ENCODE results near the gene KCNMB3.
"Not testable (repeated sequence)": the region's sequence is repeated elsewhere in the genome, so short reads cannot be mapped to it uniquely, and the experiment has no call there.

The KCNMB3 gene

GRCh38 chr3:179250803-179251476 is at the start of gene KCNMB3:
Gene KCNMB3 (minus strand): TSS chr3:179251114. CDS start chr3:179250990, 124 bp downstream.
- no peak for DNase-seq
- in situ Hi-C loops (cut with MboI; ENCODE audit: low pct_unique_long_range_greater_than_20kb, low sequenced_read_pairs), result no loop called here

- in situ Hi-C loops (cut with MboI; ENCODE audit: low pct_unique_long_range_greater_than_20kb, low sequenced_read_pairs), result loop anchor here (25.0 kb wide), 3 partner anchors 163 to 863 kb away; partner anchors contain the start of gene PIK3CA
These were observed 49.2 kb upstream of the KCNMB3 start for GRCh38 chr3:179299999-179300613.

GRCh38 chr3:179299316-179299715 is 48.4 kb upstream of the KCNMB3 start:
- in situ Hi-C loops (cut with MboI; ENCODE audit: low pct_unique_long_range_greater_than_20kb, low sequenced_read_pairs), result no loop called here
- no peak for DNase-seq

More at GRCh38 chr3:179299999-179300613, 49.2 kb upstream of the KCNMB3 start:
- DNase-seq, result no peak

- in situ Hi-C loops (cut with MboI; ENCODE audit: low pct_unique_long_range_greater_than_20kb, low sequenced_read_pairs), result no loop called here
These were observed 47.2 kb upstream of the KCNMB3 start for GRCh38 chr3:179297971-179298725.

GRCh38 chr3:179292450-179292849 is 41.5 kb upstream of the KCNMB3 start:
- no peak for DNase-seq
- in situ Hi-C loops (cut with MboI; ENCODE audit: low pct_unique_long_range_greater_than_20kb, low sequenced_read_pairs), result no loop called here

More at GRCh38 chr3:179297971-179298725, 47.2 kb upstream of the KCNMB3 start:
- DNase-seq, result no peak

GRCh38 chr3:179289295-179289694 is 38.4 kb upstream of the KCNMB3 start:
- DNase-seq, result no peak
- in situ Hi-C loops (cut with MboI; ENCODE audit: low pct_unique_long_range_greater_than_20kb, low sequenced_read_pairs), result no loop called here

GRCh38 chr3:179288845-179289244 is 37.9 kb upstream of the KCNMB3 start:
- in situ Hi-C loops (cut with MboI; ENCODE audit: low pct_unique_long_range_greater_than_20kb, low sequenced_read_pairs), result no loop called here
- no peak for DNase-seq

- in situ Hi-C loops (cut with MboI; ENCODE audit: low pct_unique_long_range_greater_than_20kb, low sequenced_read_pairs), result no loop called here
- no peak for DNase-seq
These were observed 35.4 kb upstream of the KCNMB3 start for GRCh38 chr3:179286331-179286730.

- in situ Hi-C loops (cut with MboI; ENCODE audit: low pct_unique_long_range_greater_than_20kb, low sequenced_read_pairs), result no loop called here
- DNase-seq, result no peak
These were observed 30.9 kb upstream of the KCNMB3 start for GRCh38 chr3:179281825-179282224.

GRCh38 chr3:179279837-179280236 is 28.9 kb upstream of the KCNMB3 start:
- in situ Hi-C loops (cut with MboI; ENCODE audit: low pct_unique_long_range_greater_than_20kb, low sequenced_read_pairs), result no loop called here
- no peak for DNase-seq

GRCh38 chr3:179278932-179279693 is 28.2 kb upstream of the KCNMB3 start:
- in situ Hi-C loops (cut with MboI; ENCODE audit: low pct_unique_long_range_greater_than_20kb, low sequenced_read_pairs), result no loop called here
- DNase-seq, result no peak

GRCh38 chr3:179278151-179278550 is 27.2 kb upstream of the KCNMB3 start:
- in situ Hi-C loops (cut with MboI; ENCODE audit: low pct_unique_long_range_greater_than_20kb, low sequenced_read_pairs), result no loop called here
- DNase-seq, result no peak

- in situ Hi-C loops (cut with MboI; ENCODE audit: low pct_unique_long_range_greater_than_20kb, low sequenced_read_pairs), result no loop called here
- DNase-seq, result no peak
These were observed 25.8 kb upstream of the KCNMB3 start for GRCh38 chr3:179276743-179277142.

- DNase-seq, result no peak
- in situ Hi-C loops (cut with MboI; ENCODE audit: low pct_unique_long_range_greater_than_20kb, low sequenced_read_pairs), result no loop called here
These were observed 25.1 kb upstream of the KCNMB3 start for GRCh38 chr3:179276001-179276400.

- DNase-seq; in situ Hi-C loops (cut with MboI; ENCODE audit: low pct_unique_long_range_greater_than_20kb, low sequenced_read_pairs): not testable (repeated sequence)
These were observed 23.5 kb upstream of the KCNMB3 start for GRCh38 chr3:179274434-179274833.

GRCh38 chr3:179272385-179272784 is 21.5 kb upstream of the KCNMB3 start:
- in situ Hi-C loops (cut with MboI; ENCODE audit: low pct_unique_long_range_greater_than_20kb, low sequenced_read_pairs), result no loop called here

GRCh38 chr3:179269152-179269707 is 18.3 kb upstream of the KCNMB3 start:
- in situ Hi-C loops (cut with MboI; ENCODE audit: low pct_unique_long_range_greater_than_20kb, low sequenced_read_pairs), result no loop called here

More at GRCh38 chr3:179272385-179272784, 21.5 kb upstream of the KCNMB3 start:
- DNase-seq, result peak; percentile 26

GRCh38 chr3:179268400-179269051 is 17.6 kb upstream of the KCNMB3 start:
- in situ Hi-C loops (cut with MboI; ENCODE audit: low pct_unique_long_range_greater_than_20kb, low sequenced_read_pairs), result no loop called here
- DNase-seq, result peak; percentile 48

More at GRCh38 chr3:179269152-179269707, 18.3 kb upstream of the KCNMB3 start:
- DNase-seq, result peak; percentile 12

Data from KBM-7 (cell line).